ENCODE data around the gene USP22. TPM values are rescaled to one million over a fixed set of nuclear protein-coding genes. Genes with fewer than 3 reads are reported as not detected.

USP22 gene
- total RNA-seq, 1 experiment from 2014 or later, result 150 TPM

DNA sequence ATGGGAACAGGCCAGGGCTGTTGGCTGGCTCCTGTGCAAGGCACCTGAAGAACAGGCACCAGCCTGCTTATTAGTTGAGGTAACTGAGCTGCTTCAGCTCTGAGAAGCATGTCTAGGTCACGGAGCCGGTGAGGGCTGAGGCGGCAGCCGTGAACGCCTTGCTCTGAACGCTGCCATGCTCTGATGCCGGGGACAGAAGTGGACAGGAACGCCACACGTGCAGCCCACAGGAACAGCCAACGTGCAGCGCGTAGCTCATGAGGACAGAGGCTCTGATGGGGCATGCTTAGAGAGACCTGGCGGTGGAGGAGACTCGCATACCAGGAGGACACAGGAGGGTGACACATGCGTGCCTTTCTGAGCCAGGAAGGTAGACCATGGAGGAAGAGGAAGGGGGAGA, 25.6 kb downstream of the USP22 start:
- Mint-ChIP-seq H3K27me3 (ENCODE audit: unreplicated experiment) (no peaks in the 10 kb centered on the region), H3K4me3 (ENCODE audit: low read depth, unreplicated experiment) (no peak overlapping the region), H3K27ac (ENCODE audit: unreplicated experiment) (no peak overlapping the region), H3K4me1 (ENCODE audit: low read depth, unreplicated experiment) (no peaks in the 10 kb centered on the region), H3K9me3 (ENCODE audit: low read depth, unreplicated experiment) (no peaks in the 10 kb centered on the region), H3K36me3 (ENCODE audit: insufficient read depth, unreplicated experiment) (peaks cover 80% of the 10 kb centered on the region)
- TF ChIP-seq, protein P1, sequence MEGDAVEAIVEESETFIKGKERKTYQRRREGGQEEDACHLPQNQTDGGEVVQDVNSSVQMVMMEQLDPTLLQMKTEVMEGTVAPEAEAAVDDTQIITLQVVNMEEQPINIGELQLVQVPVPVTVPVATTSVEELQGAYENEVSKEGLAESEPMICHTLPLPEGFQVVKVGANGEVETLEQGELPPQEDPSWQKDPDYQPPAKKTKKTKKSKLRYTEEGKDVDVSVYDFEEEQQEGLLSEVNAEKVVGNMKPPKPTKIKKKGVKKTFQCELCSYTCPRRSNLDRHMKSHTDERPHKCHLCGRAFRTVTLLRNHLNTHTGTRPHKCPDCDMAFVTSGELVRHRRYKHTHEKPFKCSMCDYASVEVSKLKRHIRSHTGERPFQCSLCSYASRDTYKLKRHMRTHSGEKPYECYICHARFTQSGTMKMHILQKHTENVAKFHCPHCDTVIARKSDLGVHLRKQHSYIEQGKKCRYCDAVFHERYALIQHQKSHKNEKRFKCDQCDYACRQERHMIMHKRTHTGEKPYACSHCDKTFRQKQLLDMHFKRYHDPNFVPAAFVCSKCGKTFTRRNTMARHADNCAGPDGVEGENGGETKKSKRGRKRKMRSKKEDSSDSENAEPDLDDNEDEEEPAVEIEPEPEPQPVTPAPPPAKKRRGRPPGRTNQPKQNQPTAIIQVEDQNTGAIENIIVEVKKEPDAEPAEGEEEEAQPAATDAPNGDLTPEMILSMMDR (IDR thresholded peaks at IDR 0.05; ENCODE audit: unreplicated experiment), result no peak
- no peak for DNase-seq
- CTCF ChIA-PET, result no interaction called here
- intact Hi-C loops (cut with micrococcal nuclease; ENCODE audit: unreplicated experiment), result no loop called here
- no TSS peak for BruUV-seq (replicated peaks)

- intact Hi-C loops (cut with micrococcal nuclease; ENCODE audit: unreplicated experiment), result no loop called here
- no TSS peak for BruUV-seq (replicated peaks)
- no peak for DNase-seq
- TF ChIP-seq, protein P1 (IDR thresholded peaks at IDR 0.05; ENCODE audit: unreplicated experiment), result no peak
- H3K36me3 Mint-ChIP-seq (ENCODE audit: insufficient read depth, unreplicated experiment), result peaks cover 83% of the 10 kb centered on the region
- H3K4me3 Mint-ChIP-seq (ENCODE audit: low read depth, unreplicated experiment), result no peak overlapping the region
- H3K9me3 Mint-ChIP-seq (ENCODE audit: low read depth, unreplicated experiment), result no peaks in the 10 kb centered on the region
- H3K27ac Mint-ChIP-seq (ENCODE audit: unreplicated experiment), result no peak overlapping the region
- H3K4me1 Mint-ChIP-seq (ENCODE audit: low read depth, unreplicated experiment), result no peaks in the 10 kb centered on the region
- CTCF ChIA-PET, result no interaction called here
- no peaks in the 10 kb centered on the region for H3K27me3 Mint-ChIP-seq (ENCODE audit: unreplicated experiment)
These were observed 26.0 kb downstream of the USP22 start for GRCh38 chr17:21016826-21017225.

DNA sequence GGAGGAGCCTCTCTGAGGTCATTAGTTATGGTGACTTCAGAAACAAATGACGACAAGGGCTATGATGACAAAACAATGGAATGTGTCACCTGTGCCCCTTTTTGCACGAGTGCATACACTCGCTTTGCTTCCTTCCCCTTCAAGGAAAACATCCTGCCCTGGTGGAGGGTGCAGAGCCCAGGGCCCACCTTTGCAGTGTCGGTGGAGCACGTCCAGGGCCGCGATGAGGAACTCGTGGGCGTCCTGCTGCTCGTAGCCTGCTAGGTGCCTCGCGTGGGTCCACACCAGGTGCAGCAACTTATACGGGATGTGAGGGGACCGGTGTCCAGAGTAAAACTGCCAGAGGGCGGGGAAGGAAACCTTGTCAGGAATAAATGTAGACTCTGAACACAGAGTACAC, 27.2 kb downstream of the USP22 start:
- intact Hi-C loops (cut with micrococcal nuclease; ENCODE audit: unreplicated experiment), result no loop called here
- no peak overlapping the region for H3K4me3 Mint-ChIP-seq (ENCODE audit: low read depth, unreplicated experiment)
- H3K9me3 Mint-ChIP-seq (ENCODE audit: low read depth, unreplicated experiment), result no peaks in the 10 kb centered on the region
- peaks cover 86% of the 10 kb centered on the region for H3K36me3 Mint-ChIP-seq (ENCODE audit: insufficient read depth, unreplicated experiment)
- no peak for DNase-seq
- no peaks in the 10 kb centered on the region for H3K4me1 Mint-ChIP-seq (ENCODE audit: low read depth, unreplicated experiment)
- TF ChIP-seq, protein P1 (IDR thresholded peaks at IDR 0.05; ENCODE audit: unreplicated experiment), result no peak
- no TSS peak for BruUV-seq (replicated peaks)
- CTCF ChIA-PET, result no interaction called here
- no peaks in the 10 kb centered on the region for H3K27me3 Mint-ChIP-seq (ENCODE audit: unreplicated experiment)
- H3K27ac Mint-ChIP-seq (ENCODE audit: unreplicated experiment), result no peak overlapping the region

- no peak overlapping the region for H3K4me3 Mint-ChIP-seq (ENCODE audit: low read depth, unreplicated experiment)
These were observed 28.3 kb downstream of the USP22 start for GRCh38 chr17:21014498-21014897.

More at GRCh38 chr17:21014498-21014897, 28.3 kb downstream of the USP22 start:
- no TSS peak for BruUV-seq (replicated peaks)
- Mint-ChIP-seq H3K4me1 (ENCODE audit: low read depth, unreplicated experiment) (no peaks in the 10 kb centered on the region), H3K9me3 (ENCODE audit: low read depth, unreplicated experiment) (no peaks in the 10 kb centered on the region), H3K27ac (ENCODE audit: unreplicated experiment) (no peak overlapping the region), H3K36me3 (ENCODE audit: insufficient read depth, unreplicated experiment) (peaks cover 86% of the 10 kb centered on the region), H3K27me3 (ENCODE audit: unreplicated experiment) (no peaks in the 10 kb centered on the region)
- no peak for DNase-seq
- TF ChIP-seq, protein P1 (IDR thresholded peaks at IDR 0.05; ENCODE audit: unreplicated experiment), result no peak
- CTCF ChIA-PET, result no interaction called here
- intact Hi-C loops (cut with micrococcal nuclease; ENCODE audit: unreplicated experiment), result no loop called here

All from Calu3 (cell line).